Activated T-cell treated with anti-CD3 and anti-CD28 coated beads for 24 hours (primary cell): ENCODE results near the gene HECTD1.
"Not testable (repeated sequence)": the region's sequence is repeated elsewhere in the genome, so short reads cannot be mapped to it uniquely, and the experiment has no call there.

Experiments
- DNase-seq: peaks from one replicate; pipeline ENCODE4 v3.0.0-alpha.2; 2020; ENCODE audit warnings: low read depth

HECTD1 gene

GRCh38 chr14:31139301-31139847 lies 68.2 kb downstream of the HECTD1 start:
- DNase-seq = no peak

GRCh38 chr14:31138301-31138700 lies 69.3 kb downstream of the HECTD1 start:
- no peak for DNase-seq

DNA sequence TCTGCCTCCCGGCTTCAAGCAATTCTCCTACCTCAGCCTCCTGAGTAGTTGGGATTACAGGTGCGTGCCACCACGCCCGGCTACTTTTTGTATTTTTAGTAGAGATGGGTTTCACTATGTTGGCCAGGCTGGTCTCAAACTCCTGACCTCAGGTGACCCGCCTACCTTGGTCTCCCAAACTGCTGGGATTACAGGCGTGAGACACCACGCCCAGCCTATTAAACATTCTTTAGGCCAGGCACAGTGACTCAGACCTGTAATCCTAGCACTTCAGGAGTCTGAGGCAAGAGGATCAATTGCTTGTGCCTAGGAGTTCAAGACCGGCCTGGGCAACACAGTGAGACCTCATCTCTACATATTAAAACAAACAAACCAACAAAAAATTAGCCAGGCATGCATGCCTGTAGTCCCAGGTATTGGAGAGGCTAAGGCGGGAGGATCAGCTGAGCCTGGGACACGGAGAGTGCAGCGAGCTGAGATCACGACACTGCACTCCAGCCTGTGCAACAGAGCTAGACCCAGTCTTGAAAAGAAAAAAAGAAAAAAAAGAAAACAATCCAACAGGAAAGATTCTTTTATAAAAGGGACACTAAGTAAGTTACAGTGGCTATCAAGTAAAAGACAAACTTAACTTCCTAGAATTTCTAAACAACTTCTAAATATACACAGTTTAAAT lies 70.2 kb downstream of the HECTD1 start:
- no peak for DNase-seq

- no peak for DNase-seq
Observed at GRCh38 chr14:31133133-31133532, 74.5 kb downstream of the HECTD1 start.

GRCh38 chr14:31128601-31129526 lies 78.7 kb downstream of the HECTD1 start:
- no peak for DNase-seq

DNA sequence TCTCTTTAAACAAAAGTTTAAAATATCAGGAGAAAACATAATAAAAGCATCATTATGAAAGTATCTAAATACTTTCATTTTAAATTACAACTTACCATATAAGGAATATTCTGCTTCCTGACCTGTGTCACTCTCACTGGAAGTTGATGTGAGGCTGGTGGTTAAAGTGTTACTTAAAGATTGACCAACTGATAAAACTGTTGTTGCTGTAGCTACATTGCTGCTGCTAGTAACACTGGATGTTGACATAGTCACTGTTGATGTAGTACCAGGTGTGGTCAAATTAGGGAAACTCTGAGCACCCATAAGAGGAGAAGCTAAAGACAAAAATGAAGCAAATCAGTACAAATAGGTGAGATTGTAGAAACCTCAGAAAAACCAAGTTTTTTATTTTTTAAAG lies 79.9 kb downstream of the HECTD1 start:
- peak; percentile 4 for DNase-seq

GRCh38 chr14:31126680-31127079 lies 80.9 kb downstream of the HECTD1 start:
- DNase-seq = no peak

DNA sequence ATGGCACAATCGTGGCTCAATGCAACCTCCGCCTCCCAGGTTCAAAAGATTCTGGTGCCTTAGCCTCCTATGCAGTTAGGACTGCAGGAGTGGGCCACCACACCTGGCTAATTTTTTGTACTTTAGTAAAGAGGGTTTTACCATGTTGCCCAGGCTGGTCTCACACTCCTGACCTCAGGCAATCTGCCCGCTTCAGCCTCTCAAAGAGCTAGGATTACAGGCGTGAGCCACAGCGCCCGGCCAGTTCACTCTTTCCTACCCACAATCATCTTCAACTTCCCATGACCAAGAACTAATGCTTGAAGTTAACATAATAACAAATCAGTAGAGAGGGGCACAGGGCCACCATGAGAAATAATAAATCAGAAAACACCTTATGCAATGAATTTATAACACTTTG lies 82.4 kb downstream of the HECTD1 start:
- no peak for DNase-seq

DNA sequence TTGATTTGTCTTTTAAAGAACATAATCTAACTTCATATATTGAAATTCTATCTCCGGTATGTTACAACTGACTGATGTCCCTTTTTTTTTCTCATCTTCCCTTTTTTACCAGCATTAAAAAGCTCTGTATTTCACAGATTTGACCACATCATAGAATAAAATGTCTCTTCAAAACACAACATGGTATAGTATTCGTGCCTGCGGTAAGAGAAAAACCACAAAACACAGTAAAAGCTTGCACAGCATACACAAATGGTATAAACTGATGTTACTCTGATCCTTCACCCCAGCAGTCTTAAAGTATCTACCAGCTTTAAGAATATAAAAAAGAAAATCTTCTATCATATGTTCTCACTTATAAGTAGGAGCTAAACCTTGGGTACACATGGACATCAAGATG lies 83.4 kb downstream of the HECTD1 start:
- DNase-seq = no peak

GRCh38 chr14:31122921-31123320 lies 84.7 kb downstream of the HECTD1 start:
- DNase-seq = no peak

DNA sequence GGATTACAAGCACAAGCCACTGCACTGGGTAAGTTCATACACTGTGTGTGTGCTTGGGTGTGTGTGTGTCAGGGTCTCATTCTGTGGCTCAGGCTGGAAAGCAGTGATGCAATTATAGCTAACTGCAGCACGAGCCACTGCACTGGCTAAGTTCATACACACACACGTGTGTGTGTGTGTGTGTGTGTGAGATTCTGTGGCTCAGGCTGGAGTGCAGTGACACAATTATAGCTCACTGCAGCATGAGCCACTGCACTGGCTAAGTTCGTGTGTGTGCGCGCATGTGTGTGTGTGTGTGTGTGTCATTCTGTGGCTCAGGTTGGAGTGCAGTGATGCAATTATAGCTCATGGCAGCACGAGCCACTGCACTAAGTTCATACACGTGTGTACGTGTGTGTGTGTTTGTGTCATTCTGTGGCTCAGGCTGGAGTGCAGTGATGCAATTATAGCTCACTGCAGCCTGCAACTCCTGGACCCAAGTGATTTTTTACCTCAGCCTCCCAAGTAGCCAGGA lies 85.4 kb downstream of the HECTD1 start:
- DNase-seq = no peak

DNA sequence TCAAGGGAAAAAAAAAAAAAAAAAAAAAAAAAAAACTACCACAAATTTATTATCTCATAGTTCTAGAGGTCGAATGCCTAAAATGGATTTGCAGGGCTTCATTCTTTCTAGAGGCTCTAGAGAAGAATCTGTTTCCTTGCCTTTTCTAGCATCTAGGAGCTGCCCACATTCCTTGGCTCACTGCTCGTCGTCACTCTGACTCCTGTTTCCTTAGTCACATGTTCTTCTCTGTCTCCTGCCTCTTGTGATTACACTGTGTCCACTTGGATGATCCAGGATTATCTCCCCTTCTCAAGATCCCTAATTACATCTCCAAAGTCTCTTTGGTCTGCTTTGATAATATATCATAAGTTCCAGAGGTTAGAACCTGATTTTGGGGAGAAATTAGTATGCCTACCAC lies 88.7 kb downstream of the HECTD1 start:
- no peak for DNase-seq

GRCh38 chr14:31113794-31114193 lies 93.8 kb downstream of the HECTD1 start:
- no peak for DNase-seq

DNA sequence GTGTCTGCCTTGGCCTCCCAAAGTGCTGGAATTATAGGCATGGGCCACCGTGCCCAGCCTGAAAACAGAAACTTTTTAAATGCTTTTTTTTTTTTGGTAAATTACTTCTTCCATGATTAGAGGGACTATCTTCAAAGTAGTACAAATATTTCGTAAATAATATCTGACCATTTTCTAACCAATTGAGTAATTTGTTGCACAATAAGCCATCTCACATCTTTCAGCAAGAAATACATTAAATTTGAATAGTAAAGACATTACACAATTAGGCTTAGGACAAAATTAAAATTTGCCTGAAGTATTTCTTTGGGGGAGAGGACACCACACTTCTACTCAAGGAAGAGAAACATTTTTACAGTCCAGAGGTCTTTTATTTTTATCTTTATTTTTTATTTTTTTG lies 96.7 kb downstream of the HECTD1 start:
- DNase-seq = no peak

GRCh38 chr14:31109257-31109656 lies 98.3 kb downstream of the HECTD1 start:
- DNase-seq = no peak

DNA sequence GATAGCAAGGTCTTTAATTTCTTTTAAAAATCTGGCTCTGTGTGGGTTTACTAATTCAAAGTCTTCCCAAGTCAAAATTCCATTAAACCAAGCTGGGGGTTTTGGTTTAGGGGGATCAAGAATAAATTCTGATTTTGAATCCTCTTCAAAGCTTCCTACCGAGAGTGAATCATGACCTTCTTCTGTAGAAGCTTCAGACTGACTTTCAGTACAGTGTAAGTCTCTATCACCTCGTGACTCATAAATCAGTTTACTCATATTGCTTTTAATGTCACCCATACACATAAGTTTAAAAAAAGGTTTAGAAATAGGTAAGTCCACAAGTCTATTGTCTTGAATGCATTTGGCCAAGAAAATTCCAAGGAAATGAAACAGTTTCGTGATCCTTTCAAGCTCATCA lies 100.8 kb downstream of the HECTD1 start:
- no peak for DNase-seq

- DNase-seq = no peak
Observed at GRCh38 chr14:31097081-31097480, 110.5 kb downstream of the HECTD1 start.

GRCh38 chr14:31096255-31096654 lies 111.3 kb downstream of the HECTD1 start:
- no peak for DNase-seq

GRCh38 chr14:31095817-31096216 lies 111.8 kb downstream of the HECTD1 start:
- DNase-seq = not testable (repeated sequence)

DNA sequence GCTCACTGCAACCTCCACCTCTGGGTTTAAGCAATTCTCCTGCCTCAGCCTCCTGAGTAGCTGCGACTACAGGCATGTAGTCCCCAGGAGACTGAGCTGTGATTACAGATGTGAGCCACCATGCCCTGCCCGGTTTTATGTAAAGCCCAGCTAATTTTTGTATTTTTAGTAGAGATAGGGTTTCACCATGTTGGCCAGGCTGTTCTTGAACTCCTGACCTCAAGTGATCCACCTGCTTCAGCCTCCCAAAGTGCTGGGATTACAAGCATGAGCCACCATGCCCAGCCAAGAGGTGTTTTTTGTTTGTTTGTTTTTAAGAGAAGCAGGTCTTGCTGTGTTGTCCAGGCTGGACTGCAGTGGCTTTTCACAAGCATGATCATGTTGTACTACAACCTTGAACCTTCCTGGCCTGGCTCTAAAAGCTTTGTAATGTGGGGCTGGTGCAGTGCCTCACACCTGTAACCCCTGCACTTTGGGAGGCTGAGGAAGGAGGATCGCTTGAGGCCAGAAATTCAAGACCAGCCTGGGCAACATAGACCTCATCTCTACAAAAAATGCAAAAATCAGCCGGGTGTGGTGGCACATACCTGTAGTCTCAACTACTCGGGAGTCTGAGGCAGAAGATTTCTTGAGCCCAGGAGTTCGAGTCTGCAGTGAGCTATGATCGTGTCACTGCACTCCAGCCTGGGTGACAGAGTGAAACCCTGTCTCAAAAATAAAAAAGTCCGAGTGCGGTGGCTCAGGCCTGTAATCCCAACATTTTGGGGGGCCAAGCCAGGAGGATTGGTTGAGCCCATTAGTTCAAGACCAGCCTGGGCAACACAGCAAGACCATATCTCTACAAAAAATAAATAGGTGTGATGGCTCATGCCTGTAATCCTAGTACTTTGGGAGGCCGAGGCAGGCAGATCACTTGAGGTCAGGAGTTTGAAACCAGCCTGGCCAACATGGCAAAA lies 113.4 kb downstream of the HECTD1 start:
- not testable (repeated sequence) for DNase-seq

- DNase-seq = no peak
Observed at GRCh38 chr14:31092160-31092708, 115.4 kb downstream of the HECTD1 start.
